AG08395 (cell line): ENCODE data around the gene FRMPD2.
"Not testable (repeated sequence)": the region's sequence is repeated elsewhere in the genome, so short reads cannot be mapped to it uniquely, and the experiment has no call there.

ENCODE experiments used
- DNase-seq: peaks from one replicate; pipeline ENCODE4 v3.0.0; 2012; ENCODE audit warnings: mixed read lengths, low spot score

FRMPD2 gene

GRCh38 chr10:48252354-48252650 lies 22.2 kb downstream of the FRMPD2 start:
- no peak for DNase-seq

GRCh38 chr10:48251525-48252353 lies 22.8 kb downstream of the FRMPD2 start:
- DNase-seq: no peak

- DNase-seq: no peak
Measured at GRCh38 chr10:48251152-48251524, 23.4 kb downstream of the FRMPD2 start.

GRCh38 chr10:48249763-48250351 lies 24.6 kb downstream of the FRMPD2 start:
- DNase-seq: no peak

- DNase-seq: no peak
Measured at GRCh38 chr10:48249004-48249762, 25.3 kb downstream of the FRMPD2 start.

- DNase-seq: no peak
Measured at GRCh38 chr10:48248462-48248861, 26.0 kb downstream of the FRMPD2 start.

GRCh38 chr10:48247680-48248079 lies 26.8 kb downstream of the FRMPD2 start:
- DNase-seq: peak; percentile 40

- no peak for DNase-seq
Measured at GRCh38 chr10:48246501-48246900, 28.0 kb downstream of the FRMPD2 start.

- DNase-seq: no peak
Measured at GRCh38 chr10:48245977-48246376, 28.5 kb downstream of the FRMPD2 start.

GRCh38 chr10:48243921-48244320 lies 30.6 kb downstream of the FRMPD2 start:
- not testable (repeated sequence) for DNase-seq

- no peak for DNase-seq
Measured at GRCh38 chr10:48243487-48243886, 31.0 kb downstream of the FRMPD2 start.

GRCh38 chr10:48242171-48242904 lies 32.2 kb downstream of the FRMPD2 start:
- DNase-seq: no peak

- DNase-seq: no peak
Measured at GRCh38 chr10:48241332-48241731, 33.2 kb downstream of the FRMPD2 start.

GRCh38 chr10:48240196-48240595 lies 34.3 kb downstream of the FRMPD2 start:
- no peak for DNase-seq

GRCh38 chr10:48239618-48240017 lies 34.9 kb downstream of the FRMPD2 start:
- DNase-seq: no peak

GRCh38 chr10:48238826-48239520 lies 35.5 kb downstream of the FRMPD2 start:
- DNase-seq: no peak

GRCh38 chr10:48237259-48238250 lies 36.9 kb downstream of the FRMPD2 start:
- no peak for DNase-seq

GRCh38 chr10:48236199-48236621 lies 38.3 kb downstream of the FRMPD2 start:
- no peak for DNase-seq

- DNase-seq: no peak
Measured at GRCh38 chr10:48235501-48235900, 39.0 kb downstream of the FRMPD2 start.

- DNase-seq: no peak
Measured at GRCh38 chr10:48234787-48235186, 39.7 kb downstream of the FRMPD2 start.

- DNase-seq: no peak
Measured at GRCh38 chr10:48234295-48234694, 40.2 kb downstream of the FRMPD2 start.
